ENCODE measurements around the gene SPSB2. TPM values are rescaled to one million over a fixed set of nuclear protein-coding genes. Genes with fewer than 3 reads are reported as not detected.

The SPSB2 gene
- total and polyA plus RNA-seq, 2 donors from 2014 or later = 19.0 to 21.3 TPM

DNA sequence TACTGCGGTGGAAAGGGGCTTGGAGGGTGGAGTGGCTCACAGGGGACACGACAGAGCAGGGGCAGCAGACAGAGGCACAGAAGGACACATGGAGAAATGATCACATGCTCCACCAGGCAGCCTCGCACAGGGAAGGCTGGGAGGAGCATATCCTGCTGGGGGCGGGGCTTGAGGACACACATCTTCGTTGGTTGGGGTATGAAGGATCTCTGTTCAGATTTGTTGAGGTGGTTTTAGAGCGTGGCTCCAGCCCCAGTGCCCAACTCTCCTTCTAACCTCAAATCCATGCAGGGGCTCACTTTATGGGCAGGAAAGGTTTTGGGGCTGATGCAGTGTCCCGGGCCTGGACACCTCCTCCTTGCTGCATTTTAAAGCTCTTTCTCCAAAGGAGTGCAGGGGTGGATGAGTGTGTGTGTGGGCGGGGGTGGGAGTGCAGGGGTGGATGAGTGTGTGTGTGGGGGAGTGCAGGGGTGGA is 45.6 kb downstream of the SPSB2 start:
- no peak for FAIRE-seq
- DNase-seq = peak; percentile 91 to 96 (median 94)
- intact Hi-C loops (cut with DNase I) = loop anchor here (10.0 kb wide), 1 partner anchor 73 kb away; the partner anchor contains the start of gene MLF2
- Histone ChIP-seq H3K27me3 (ENCODE audit: control insufficient read depth, insufficient read depth, low read length) (no peaks in the 10 kb centered on the region), H3K4me3 (ENCODE audit: low read length in 3 of 3) (no peak overlapping the region), H3K9ac (ENCODE audit: low read length in 3 of 3) (no peak overlapping the region), H3K4me1 (ENCODE audit: control insufficient read depth in 2 of 3, insufficient read depth in 2 of 3, low read depth in 1 of 3, low read length in 3 of 3) (peaks cover 0 to 17% (median 0%) of the 10 kb centered on the region in 3 donors), H3K36me3 (ENCODE audit: control insufficient read depth in 2 of 3, insufficient read depth in 3 of 3, low read length in 3 of 3) (no peaks in the 10 kb centered on the region), H3K27ac (ENCODE audit: low read depth in 2 of 2, low read length in 2 of 2) (no peak overlapping the region), H3K9me3 (ENCODE audit: control insufficient read depth in 2 of 3, insufficient read depth in 1 of 3, low read length in 3 of 3) (no peaks in the 10 kb centered on the region)
- TF ChIP-seq, protein P1, sequence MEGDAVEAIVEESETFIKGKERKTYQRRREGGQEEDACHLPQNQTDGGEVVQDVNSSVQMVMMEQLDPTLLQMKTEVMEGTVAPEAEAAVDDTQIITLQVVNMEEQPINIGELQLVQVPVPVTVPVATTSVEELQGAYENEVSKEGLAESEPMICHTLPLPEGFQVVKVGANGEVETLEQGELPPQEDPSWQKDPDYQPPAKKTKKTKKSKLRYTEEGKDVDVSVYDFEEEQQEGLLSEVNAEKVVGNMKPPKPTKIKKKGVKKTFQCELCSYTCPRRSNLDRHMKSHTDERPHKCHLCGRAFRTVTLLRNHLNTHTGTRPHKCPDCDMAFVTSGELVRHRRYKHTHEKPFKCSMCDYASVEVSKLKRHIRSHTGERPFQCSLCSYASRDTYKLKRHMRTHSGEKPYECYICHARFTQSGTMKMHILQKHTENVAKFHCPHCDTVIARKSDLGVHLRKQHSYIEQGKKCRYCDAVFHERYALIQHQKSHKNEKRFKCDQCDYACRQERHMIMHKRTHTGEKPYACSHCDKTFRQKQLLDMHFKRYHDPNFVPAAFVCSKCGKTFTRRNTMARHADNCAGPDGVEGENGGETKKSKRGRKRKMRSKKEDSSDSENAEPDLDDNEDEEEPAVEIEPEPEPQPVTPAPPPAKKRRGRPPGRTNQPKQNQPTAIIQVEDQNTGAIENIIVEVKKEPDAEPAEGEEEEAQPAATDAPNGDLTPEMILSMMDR (IDR thresholded peaks at IDR 0.05; ENCODE audit: borderline replicate concordance, extremely low read depth, insufficient read depth) = no peak

DNA sequence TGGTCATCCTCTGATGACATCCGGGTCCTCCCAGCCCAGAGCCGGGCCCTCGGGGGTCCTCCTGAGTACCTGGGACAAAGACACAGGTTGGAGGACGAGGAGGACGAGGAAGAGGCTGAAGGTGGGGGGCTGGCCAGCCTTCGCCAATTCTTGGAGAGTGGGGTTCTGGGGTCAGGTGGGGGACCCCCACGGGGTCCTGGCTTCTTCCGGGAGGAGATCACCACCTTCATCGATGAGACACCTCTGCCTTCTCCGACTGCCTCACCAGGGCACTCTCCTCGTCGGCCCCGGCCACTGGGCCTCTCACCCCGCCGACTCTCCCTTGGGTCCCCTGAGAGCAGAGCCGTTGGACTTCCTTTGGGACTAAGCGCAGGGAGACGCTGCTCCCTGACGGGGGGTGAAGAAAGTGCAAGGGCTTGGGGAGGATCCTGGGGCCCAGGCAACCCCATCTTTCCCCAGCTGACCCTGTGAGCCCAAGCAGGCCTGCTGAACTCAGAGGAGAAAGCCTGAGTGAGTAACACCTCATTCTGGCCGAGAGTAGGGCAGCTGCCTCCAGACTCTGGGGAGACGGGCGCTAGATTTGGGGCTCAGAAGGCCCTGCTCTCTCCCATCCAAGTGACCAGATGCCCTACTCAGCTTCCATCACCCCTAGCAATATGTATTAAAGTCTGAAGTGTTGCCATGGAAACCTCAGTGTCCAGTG is 46.2 kb downstream of the SPSB2 start:
- DNase-seq = peak in 2 of 5 donors; percentile 67 to 79
- no peaks in the 10 kb centered on the region for H3K27me3 ChIP-seq (ENCODE audit: control insufficient read depth, insufficient read depth, low read length)
- H3K9me3 ChIP-seq (ENCODE audit: control insufficient read depth in 2 of 3, insufficient read depth in 1 of 3, low read length in 3 of 3) = no peaks in the 10 kb centered on the region
- no peak for FAIRE-seq
- TF ChIP-seq, protein P1 (IDR thresholded peaks at IDR 0.05; ENCODE audit: borderline replicate concordance, extremely low read depth, insufficient read depth) = no peak
- H3K4me1 ChIP-seq (ENCODE audit: control insufficient read depth in 2 of 3, insufficient read depth in 2 of 3, low read depth in 1 of 3, low read length in 3 of 3) = peaks cover 0 to 23% (median 0%) of the 10 kb centered on the region in 3 donors
- no peaks in the 10 kb centered on the region for H3K36me3 ChIP-seq (ENCODE audit: control insufficient read depth in 2 of 3, insufficient read depth in 3 of 3, low read length in 3 of 3)
- H3K4me3 ChIP-seq (ENCODE audit: low read length in 3 of 3) = no peak overlapping the region
- H3K9ac ChIP-seq (ENCODE audit: low read length in 3 of 3) = no peak overlapping the region
- intact Hi-C loops (cut with DNase I) = loop anchor here (10.0 kb wide), 1 partner anchor 72 kb away; the partner anchor contains the start of gene MLF2
- H3K27ac ChIP-seq (ENCODE audit: low read depth in 2 of 2, low read length in 2 of 2) = no peak overlapping the region

DNA sequence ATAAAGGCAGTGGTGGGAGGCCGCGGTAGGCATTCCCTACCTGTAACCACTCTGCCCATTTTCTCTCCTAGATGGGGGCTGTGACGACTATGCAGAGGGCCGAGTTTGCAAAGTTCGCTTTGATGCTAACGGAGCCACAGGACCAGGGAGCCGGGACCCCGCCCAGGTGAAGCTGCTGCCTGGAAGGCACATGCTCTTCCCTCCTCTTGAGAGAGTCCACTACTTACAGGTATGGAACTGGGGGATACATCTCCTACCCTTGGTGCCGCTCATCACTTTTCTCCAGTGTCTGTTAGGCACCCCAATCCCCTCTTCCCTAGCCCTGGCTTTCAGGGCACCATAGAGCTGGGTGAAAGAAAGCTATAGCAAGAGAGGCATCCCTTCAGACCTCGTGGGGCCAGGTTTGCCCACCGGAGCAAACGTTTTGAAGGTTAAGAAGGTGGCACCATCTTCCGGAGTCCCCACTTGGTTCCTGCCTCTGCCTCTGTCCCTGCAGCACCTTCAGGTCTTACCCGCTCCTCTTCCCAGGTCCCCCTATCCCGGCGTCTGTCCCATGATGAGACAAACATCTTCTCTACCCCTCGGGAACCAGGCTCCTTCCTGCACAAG is 46.9 kb downstream of the SPSB2 start:
- no peak overlapping the region for H3K9ac ChIP-seq (ENCODE audit: low read length in 3 of 3)
- H3K4me3 ChIP-seq (ENCODE audit: low read length in 3 of 3) = no peak overlapping the region
- no peaks in the 10 kb centered on the region for H3K9me3 ChIP-seq (ENCODE audit: control insufficient read depth in 2 of 3, insufficient read depth in 1 of 3, low read length in 3 of 3)
- no peaks in the 10 kb centered on the region for H3K27me3 ChIP-seq (ENCODE audit: control insufficient read depth, insufficient read depth, low read length)
- DNase-seq = peak in 1 of 5 donors; percentile 60
- FAIRE-seq = no peak
- peaks cover 0 to 26% (median 0%) of the 10 kb centered on the region in 3 donors for H3K4me1 ChIP-seq (ENCODE audit: control insufficient read depth in 2 of 3, insufficient read depth in 2 of 3, low read depth in 1 of 3, low read length in 3 of 3)
- intact Hi-C loops (cut with DNase I) = loop anchor here (10.0 kb wide), 1 partner anchor 71 kb away; the partner anchor contains the start of gene MLF2
- no peak overlapping the region for H3K27ac ChIP-seq (ENCODE audit: low read depth in 2 of 2, low read length in 2 of 2)
- H3K36me3 ChIP-seq (ENCODE audit: control insufficient read depth in 2 of 3, insufficient read depth in 3 of 3, low read length in 3 of 3) = no peaks in the 10 kb centered on the region
- TF ChIP-seq, protein P1 (IDR thresholded peaks at IDR 0.05; ENCODE audit: borderline replicate concordance, extremely low read depth, insufficient read depth) = no peak
